HT-29 (cell line): ENCODE data around the gene IGFBP2. TPM values are rescaled to one million over a fixed set of nuclear protein-coding genes. Genes with fewer than 3 reads are reported as not detected.
"Not testable (repeated sequence)": the region's sequence is repeated elsewhere in the genome, so short reads cannot be mapped to it uniquely, and the experiment has no call there.

Experiments
- DNase-seq: peaks from one replicate; pipeline ENCODE4 v3.0.0-alpha.2; 2015; ENCODE audit warnings: low spot score
- total RNA-seq: library from RNA; depleted of rRNA; stranded (reverse); fragments of >200 nt; shearing (Covaris generic); gene quantifications from 2 replicates; pipeline ENCODE4 v1.2.3, GENCODE V29; 2014; rRNA removed

Gene IGFBP2, protein sequence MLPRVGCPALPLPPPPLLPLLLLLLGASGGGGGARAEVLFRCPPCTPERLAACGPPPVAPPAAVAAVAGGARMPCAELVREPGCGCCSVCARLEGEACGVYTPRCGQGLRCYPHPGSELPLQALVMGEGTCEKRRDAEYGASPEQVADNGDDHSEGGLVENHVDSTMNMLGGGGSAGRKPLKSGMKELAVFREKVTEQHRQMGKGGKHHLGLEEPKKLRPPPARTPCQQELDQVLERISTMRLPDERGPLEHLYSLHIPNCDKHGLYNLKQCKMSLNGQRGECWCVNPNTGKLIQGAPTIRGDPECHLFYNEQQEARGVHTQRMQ
- total RNA-seq = 89.8 and 91.4 TPM in 2 replicates

DNA sequence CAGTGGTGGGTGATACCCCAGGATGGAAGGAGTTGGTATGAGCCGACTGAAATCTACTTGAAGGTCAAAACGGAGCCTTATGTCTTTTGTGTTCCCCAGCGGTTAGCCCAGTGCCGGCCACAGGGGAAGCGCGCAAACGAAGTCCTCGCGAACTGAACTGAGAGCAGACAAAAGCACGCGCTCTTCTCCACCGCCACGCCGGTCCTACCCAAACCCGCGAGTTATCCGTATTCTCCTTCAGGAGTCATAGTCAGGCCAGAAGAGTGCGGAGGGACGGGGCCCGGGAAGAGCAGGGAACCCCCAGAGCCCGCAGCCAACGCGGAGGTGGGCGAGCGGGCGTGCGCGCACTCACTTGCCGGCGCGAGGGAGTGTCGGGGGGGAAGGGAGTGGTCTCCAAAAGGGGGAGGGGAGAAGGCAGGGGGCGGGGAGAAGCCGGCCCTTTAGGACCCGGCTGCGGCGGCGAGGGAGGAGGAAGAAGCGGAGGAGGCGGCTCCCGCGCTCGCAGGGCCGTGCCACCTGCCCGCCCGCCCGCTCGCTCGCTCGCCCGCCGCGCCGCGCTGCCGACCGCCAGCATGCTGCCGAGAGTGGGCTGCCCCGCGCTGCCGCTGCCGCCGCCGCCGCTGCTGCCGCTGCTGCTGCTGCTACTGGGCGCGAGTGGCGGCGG lies at the start of gene IGFBP2:
IGFBP2 (plus strand) TSS at position 469 of the 664 bp plus-strand sequence; CDS start at position 573, 104 bp downstream.
- no peak for DNase-seq

DNA sequence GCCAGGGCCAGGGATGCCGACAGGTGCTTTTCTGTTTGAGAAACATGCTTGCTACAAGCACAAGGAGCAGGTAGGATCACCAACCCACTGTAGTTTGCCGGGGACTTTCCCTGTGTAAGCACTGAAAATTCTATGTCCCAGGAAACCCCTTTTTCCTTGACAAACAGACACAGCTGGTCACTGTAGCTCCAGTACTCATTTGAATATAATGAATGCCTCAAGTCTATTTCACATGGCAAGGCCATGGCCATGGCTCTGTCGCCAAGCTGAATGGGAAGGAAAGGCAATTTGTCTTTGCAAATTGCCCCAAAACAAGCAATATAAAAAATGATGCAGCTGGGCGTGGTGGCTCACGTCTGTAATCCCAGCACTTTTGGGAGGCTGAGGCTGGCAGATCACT lies 49.6 kb upstream of the IGFBP2 start:
- no peak for DNase-seq

DNA sequence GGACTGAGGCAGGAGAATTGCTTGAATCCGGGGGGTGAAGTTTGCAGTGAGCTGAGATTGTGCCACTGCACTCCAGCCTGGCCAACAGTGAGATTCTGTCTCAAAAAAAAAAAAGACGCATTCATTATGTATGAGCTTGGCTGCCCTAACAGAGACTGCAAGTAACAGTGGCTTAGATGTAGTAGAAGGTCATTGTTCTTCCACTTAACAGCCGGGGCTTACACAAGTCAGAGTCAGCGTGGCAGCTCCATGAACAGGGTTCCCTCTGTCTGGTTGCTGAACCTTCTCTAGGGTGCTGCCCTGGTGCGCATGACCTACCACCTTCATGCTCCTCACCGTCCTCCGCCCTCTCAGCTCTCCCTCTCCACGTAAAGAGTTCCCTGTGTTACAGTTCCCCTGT lies 49.1 kb upstream of the IGFBP2 start:
- no peak for DNase-seq

DNA sequence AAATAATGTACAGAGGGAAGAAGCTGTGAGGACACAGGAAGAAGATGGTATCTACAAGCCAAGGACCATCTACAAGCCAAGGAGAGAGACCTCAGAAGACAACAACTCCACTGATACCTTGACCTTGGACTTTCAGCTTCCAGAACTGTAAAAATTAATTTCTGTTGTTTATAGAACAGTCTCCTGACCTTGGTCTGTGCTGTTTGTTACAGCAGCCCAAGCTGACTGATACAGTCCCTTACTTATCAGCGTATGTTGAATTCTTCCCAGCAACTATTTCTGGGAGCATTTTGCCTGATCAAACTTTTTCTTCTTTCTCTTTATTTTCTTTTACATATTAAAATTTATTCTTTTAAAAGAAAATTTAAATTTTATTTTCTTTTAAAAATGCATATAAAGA lies 47.8 kb upstream of the IGFBP2 start:
- DNase-seq = no peak

DNA sequence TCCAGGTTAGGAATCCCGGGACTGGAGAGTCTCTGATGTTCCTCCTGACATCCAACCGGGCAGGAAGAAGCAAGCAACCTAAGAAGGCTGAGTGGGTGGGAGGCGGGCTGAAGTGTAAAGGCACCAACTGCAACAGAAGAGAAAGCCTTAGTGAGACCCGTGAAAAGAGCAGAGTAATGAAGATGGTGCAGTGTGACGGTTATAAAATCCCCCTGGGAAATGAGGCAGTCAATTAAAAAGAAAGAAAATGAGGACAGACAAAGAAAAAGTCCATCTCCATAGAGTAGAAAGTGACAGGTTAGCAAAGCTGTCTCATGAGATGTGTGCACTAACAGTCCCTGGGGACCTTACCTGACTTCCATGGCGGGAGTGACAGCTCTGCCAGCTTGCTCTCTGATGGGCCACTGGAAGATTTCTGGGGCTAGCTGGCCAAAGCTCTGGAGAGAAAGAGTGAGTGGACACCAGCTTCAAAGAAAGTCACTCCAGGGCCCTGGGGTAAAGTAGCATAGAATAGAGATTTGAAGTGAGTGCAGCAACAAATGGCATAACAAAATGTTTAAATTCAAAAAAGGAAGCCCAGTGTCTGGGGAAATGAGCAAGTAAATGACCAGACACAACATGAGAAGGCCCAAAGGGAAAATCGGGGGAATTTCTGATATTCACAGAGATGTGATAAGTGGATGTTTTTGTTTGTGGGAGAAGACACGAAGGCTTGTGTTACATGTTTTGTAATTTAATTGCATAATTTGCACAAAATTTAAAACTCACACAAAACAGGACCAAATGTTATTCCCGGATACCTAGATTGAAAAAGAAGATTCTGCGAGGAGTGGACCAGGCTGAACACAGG lies 44.1 kb upstream of the IGFBP2 start:
- no peak for DNase-seq

DNA sequence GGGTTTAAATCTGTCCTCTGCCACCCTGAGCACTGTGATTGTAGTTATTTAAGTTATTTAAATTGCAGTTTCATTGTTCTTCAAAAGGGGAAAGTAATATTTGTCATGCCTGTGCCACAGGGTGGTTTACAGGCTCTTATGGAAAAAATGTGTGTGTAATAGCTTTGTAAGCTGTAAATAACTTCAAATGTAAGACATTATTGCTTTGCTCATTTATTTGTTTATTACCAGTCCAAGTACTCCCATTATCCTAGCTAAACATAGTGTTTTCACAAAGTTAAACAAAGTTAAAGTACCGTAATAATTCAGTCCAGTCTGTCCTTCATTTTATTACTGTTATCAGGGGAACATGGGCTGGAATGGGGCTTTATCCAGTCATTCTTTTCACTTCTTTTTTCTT lies 43.4 kb upstream of the IGFBP2 start:
- DNase-seq = no peak

DNA sequence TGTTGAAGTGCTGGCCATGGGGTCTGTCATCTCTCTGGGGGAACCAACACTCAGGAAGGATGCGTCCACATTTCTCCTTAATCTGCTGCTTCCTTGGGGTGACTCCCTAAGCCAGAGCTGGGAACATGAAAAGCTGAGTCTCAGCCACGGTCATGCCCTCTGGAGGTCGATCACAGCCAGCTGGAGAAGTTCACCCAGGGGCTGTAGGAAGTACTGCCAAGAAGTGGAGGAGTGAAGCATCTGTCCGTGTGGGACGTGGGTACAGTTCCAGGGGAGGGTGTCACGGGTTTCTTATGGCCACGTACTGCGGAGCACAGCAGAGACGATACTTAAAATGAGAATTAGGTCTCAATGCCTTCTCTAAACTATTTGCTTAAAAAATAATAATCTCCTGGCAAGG lies 42.4 kb upstream of the IGFBP2 start:
- DNase-seq = no peak

DNA sequence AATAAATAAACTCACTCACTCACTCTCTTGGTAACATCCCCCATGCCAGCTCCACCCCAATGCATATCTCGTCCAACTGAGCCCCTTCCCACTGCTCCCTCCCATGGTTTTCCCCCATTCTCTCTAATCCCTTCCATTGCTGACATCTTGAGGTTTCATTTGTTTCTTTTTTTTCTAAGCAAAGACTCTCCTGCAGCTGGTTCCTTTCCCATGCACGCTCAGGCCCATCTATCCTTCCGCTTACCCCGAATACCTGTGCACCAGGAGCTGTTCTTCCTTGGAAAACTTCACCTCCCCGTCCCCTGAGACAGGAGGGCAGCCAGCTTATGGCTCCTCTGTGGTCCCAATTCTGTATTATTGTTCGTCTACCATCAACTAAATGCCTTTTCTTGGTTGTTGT lies 41.7 kb upstream of the IGFBP2 start:
- no peak for DNase-seq

DNA sequence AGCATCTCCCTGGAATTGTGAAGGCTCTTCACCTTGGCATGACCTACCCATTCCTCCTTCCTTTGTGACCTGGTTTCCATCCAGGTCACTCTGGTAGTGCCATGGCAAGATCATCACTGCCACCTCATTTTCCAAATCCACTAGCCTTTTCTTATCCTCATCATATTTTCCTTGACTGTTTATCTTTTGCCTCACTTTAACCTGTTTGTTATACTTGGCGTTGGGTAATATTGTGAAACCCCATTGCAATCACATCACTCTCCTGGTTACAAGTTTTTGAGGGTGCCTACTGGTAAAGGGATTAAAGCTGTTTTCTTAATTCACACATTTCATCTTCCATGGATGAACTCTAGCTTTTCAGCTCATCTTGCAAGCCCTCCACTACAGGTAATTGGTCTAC lies 39.1 kb upstream of the IGFBP2 start:
- DNase-seq = no peak

DNA sequence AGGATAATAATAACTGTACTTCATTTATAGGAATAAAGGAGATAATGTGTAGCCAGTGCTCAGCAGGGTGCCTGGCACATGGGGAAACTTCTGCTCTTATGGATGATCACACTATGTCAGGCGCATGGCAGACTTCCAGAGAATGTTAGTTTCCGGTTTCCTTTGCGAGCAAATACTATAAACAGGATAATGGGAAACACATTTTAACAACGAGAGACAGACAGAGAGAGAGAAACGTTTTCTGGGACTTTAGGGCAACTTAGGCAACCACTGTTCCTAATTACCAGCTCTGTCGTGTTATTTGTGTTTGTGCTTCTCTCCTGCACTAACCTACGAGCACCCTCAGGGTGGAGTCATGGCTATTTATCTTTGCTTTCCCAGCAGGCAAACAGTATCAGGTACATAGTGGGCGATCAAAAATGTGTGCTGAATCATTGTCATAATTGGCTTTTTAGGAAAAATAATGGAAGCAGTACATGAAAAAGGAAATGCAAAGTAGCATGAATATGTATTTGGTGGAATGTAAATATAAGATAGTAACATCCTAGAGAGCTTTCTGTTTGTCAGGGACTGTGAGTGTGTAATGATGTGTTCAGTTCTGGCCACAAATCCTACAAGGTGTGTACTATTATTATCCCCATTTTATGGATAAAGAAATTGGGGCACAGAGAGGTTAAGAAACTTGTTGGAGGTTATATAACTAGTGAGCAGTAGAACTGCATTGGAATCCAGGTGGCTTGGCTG lies 36.8 kb upstream of the IGFBP2 start:
- no peak for DNase-seq

DNA sequence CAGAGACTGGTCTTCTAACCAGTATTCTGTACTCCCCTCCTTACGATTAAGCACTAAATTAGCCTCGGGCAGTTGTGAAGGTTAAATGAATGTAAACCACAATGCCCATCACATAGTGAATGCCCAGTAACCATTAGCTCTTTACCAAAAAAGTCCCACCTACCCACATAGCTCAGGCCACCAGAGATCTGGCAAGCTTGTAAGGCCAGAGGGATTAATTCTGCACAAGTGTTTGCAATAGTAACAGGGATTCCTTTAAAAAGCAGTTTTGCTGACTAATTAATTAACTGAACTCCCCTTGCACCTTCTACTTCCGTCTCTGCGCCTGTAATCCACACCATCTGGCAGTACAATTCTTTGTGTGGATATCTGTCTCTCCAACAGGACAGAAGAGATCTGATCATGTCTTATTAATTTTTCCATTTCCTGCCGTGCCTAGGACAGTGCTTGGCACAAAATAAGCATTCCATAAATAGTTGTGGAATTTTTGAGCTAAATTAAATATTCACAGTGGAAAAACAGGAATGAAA lies 36.2 kb upstream of the IGFBP2 start:
- DNase-seq = no peak

DNA sequence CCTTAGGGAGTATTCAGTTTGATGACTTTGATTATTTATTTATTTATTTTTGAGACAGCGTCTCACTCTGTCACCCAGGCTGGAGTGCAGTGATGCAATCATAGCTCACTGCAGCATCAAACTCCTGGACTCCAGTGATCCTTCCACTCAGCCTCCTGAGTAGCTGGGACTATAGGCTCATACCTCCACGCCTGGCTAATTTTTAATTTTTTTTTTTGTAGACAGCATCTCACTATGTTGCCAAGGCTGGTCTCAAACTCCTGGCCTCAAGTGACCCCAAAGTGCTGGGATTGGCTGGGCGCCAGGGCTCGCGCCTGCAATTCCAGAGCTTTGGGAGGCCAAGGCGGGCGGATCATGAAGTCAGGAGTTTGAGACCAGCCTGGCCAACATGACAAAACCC lies 35.4 kb upstream of the IGFBP2 start:
- DNase-seq = not testable (repeated sequence)

DNA sequence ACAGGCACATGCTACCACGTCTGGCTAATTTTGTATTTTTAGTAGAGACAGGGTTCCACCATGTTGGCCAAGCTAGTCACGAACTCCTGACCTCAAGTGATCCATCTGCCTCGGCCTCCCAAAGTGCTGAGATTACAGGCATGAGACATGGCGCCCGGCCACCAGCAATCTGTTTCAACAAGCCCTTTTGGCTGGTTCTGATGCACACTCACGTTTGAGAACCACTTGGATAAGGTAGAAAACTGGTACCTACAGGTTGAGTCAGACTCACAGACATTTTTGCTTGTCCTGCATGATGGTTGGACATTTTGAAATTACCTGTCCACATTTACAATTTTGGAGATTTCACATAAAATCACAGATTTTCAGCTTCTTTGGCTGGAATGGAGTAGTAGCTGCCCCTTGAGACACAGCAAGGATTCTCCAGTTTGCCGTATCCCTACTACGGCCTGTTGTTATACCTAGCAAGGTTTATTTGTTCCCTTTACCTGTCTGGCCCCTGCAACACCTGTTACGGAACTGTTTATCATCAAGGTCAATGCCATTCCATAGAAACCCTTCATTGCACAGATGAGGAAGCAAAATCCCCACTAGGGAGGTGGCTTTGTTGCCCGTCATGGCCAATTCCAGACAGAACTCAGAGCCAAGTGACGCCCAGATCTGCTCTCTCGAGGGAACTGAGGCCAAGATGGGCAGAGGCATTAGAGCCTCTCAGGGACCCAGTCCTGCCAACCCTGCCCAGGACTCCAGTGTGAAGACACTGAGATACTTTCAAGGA lies 31.4 kb upstream of the IGFBP2 start:
- no peak for DNase-seq

DNA sequence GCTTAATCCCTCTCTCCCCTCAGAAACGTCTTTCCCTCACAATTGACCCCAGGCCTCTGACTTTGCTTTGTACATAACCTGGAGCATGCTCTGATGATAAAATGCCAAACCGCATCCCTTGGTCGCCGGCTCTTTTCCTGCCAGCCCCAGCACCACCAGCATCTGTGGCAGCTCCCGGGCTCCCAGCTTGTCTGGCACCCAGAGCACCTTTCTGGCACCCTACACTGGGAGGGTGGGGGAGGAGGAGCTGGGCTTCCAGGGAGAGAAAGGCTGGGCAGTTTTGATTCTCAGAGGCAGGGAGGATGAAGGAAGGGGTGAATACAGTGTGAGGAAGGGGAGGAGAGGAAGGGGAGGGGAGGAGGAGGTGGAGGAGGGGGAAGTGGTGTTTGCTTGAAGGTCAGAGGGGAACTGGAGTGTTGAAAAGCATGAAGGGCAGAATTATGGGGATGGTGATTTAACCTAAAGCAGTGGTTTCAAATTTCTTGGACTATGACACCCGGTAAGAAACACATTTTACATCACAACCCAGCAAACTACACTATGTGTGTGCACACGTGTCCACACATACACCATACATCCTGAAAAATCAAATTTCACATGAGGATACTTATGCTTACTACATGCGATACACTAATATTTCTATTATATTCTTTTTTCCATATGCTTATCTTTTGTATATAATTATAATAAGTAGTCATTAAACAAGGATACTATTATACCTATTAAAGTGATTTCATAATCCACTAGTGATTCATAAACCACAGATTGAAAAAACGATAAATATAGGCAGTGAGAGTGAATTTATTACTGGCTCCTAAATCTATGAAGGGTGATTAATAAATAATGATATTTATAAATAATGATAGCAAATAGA lies 30.0 kb upstream of the IGFBP2 start:
- no peak for DNase-seq

DNA sequence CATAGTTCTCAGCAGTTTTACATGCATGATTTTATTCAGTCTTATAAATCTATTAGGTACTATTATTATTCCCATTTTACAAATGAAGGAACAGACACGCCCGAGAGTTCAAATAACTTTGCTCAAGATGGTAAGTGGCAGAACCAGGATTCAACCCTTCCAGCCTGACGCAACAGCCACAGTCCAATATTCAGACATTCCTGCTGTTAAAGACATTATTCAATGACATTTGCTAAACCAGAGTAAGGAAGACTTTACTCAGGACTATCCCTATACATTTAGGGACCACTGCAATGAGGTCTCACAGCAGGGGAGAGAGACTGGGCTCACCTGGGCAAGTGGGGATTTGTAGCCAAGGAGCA lies 29.4 kb upstream of the IGFBP2 start:
- DNase-seq = no peak

DNA sequence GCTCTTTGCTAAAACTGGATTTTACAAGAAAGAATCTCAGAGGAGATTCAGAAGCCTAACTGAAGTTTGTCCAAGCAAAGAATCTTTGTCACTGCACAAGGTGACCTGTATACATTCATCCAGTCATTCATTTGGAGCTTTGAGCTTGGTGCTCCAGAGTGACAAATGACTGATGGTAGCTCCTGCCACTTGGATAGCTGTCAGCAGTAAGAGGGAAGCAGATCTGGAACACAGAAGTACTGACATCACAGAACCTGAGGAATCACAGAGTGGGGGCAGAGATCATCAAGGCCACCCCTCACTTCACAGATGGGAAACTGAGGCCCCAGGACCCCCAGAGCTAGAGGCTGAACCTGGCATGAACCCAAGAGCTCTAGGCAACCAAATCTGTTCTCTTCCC lies 28.8 kb upstream of the IGFBP2 start:
- no peak for DNase-seq

DNA sequence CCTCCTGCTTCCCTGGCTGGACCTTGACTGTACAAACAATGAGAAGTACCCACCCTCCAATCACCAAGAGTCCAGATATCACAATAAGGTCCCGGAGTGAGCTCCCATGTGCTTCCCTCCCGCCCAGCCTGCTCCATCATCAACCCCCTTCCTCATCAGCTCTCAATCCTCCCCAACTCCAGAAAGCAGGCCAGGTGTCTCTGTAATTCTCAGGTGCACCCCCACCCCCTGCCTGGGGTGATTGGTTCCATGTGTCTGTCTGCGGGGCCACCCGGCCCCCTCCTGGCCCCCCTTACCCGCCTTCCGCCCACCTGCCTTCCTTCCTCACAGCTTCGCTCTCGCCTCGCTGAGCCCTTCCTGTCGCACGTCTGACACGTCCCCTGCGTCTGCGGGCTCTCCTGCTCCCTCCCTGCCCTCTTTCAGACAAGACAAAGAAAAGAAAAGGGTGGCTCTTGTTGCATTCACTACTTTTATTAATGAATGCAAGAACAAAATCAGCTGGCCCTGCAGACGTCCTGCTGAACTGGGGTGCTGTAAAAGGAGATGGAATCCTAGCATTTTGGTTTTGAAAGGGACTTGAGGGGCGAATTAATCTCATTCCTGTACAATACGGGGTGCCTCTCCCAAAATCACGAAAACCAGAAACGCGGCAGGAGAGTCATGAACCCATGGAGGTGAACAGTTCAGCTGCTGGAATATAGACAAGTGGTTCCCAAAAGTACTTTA lies 26.5 kb upstream of the IGFBP2 start:
- DNase-seq = no peak

DNA sequence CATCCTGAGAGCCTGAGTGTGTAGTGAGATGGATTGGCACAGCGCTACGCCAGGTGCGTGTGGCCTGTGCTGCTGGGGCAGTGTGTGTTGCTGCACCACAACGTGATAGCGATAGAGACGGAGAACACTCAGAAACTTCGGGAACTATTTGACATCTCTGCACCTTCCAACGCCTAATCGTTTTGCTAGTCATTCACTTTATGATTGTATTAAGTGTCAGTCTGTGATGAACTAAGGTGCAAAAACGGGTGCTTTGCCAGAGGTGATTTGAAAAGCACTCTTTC lies 26.0 kb upstream of the IGFBP2 start:
- DNase-seq = no peak

DNA sequence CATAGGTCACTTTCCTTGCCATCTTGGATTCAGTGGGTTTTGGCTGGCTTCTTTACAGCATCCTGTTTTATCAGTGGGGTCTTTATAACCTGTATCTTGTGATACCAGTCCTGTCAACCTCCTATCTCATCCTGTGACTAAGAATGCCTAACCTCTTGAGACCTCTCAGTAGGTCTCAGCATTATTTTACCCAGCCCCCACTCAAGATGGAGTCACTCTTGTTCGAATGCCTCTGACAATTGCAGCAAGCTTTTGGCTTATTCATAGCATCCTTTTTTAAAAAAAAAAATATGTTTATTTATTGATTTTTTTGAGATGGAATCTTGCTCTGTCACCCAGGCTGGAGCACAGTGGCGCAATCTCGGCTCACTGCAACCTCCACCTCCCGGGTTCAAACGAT lies 24.7 kb upstream of the IGFBP2 start:
- no peak for DNase-seq
